ENCODE measurements around the gene MAN1C1.

DNA sequence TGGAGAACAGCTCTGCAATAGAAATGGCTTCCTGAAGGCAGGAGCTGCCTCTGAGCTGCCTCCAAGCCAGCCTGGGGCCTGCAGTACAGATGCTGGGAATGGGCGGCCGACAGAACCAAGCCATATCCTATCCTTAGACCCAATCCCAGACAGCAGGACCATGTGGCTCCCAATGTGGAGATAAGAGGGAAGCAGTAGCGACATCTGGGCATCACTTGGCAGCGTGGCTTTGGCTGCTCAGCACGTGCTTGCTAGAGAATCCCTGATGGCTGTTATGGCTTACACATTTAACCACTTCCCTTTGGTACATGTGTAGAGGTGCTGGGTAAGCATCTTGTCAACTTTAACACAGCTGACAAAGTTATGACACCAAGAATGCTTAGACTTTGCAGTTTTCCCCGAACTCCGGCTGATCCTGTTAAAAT lies 87.7 kb downstream of the MAN1C1 start:
- no peak for TF ChIP-seq POLR2A (IDR thresholded peaks at IDR 0.05; ENCODE audit: low read depth, low read length)
- TF ChIP-seq SPI1 (IDR thresholded peaks at IDR 0.05; ENCODE audit: low read depth, low read length) = 0 out of 2 replicates have a peak, but pooled peaks have one; percentile 6
- no peak for TF ChIP-seq POU2F2 (IDR thresholded peaks at IDR 0.05; ENCODE audit: low read depth, low read length)
- no peak for TF ChIP-seq POLR2AphosphoS5 (IDR thresholded peaks at IDR 0.05; ENCODE audit: low read depth, low read length)
- no peak for TF ChIP-seq TAF1 (IDR thresholded peaks at IDR 0.05; ENCODE audit: low read depth, low read length)

All from GM12891 (cell line).